HCT116 (cell line): ENCODE results near the gene R3HDM1. TPM values are rescaled to one million over a fixed set of nuclear protein-coding genes. Genes with fewer than 3 reads are reported as not detected.

ENCODE experiments used
- ATAC-seq: fragments of 200-7000 bp; cut with Tn5 transposase; 2 replicates; pipeline ENCODE4 v1.9.1; 2020; ENCODE audit warnings: mild to moderate bottlenecking, moderate library complexity
- BruUV-seq: library from RNA; stranded (reverse); fragments of 400-500 nt; replicated peaks from 2 replicates; lab custom pipeline; 2021; lab: Mats Ljungman, UMichigan
- CTCF ChIA-PET: fragments of 300-600 bp; sonication (Branson Sonifier 250); formaldehyde crosslinking; loops from one replicate; lab custom pipeline; 2021; ENCODE audit warnings: antibody characterized with exemption; lab: Charles Lee
- POLR2A ChIA-PET: fragments of 300-600, 350-600 bp; sonication (Branson Sonifier 250); formaldehyde crosslinking; loops from one replicate; lab custom pipeline; 2021; ENCODE audit warnings: antibody characterized with exemption; lab: Charles Lee
- RAD21 ChIA-PET, 2 experiments: fragments of 300-600 bp; sonication (Branson Sonifier 250); formaldehyde crosslinking; loops; one replicate each; lab custom pipeline; 2023; ENCODE audit warnings: low total read pairs in 2 of 2; ENCODE audit not compliant: uncharacterized antibody in 2 of 2, unreplicated experiment in 2 of 2, low non-redundant PET in 1 of 2; lab: Charles Lee
- DNase-seq: peaks from one replicate; pipeline ENCODE4 v3.0.0-alpha.2; 2010; ENCODE audit warnings: low read depth, low spot score
- H2AFZ ChIP-seq: fragments of 200-600 bp; shearing (Covaris generic), sonication (generic); 2 replicates; pipeline ENCODE4 v1.6.1; 2017; ENCODE audit warnings: low read depth, mixed run types, mixed read lengths, antibody characterized with exemption, low read length; ENCODE audit not compliant: poor library complexity, severe bottlenecking
- H3K27ac ChIP-seq: 2 replicates; pipeline ENCODE4 v1.5.1; 2012; ENCODE audit warnings: low read depth, low read length
- H3K27me3 ChIP-seq: fragments of 200-600 bp; sonication (generic); 2 replicates; pipeline ENCODE4 v1.6.1; 2016; ENCODE audit warnings: mixed run types, low read length, mixed read lengths; ENCODE audit not compliant: insufficient read depth
- H3K36me3 ChIP-seq, 2 experiments: fragments of 200-500 bp in 1 of 2; fragments of 200-600 bp in 1 of 2; sonication (Bioruptor generic) in 1 of 2; sonication (generic) in 1 of 2; 2 replicates each; pipeline versions ENCODE4 v1.5.1 to v1.6.1; 2014 to 2016; ENCODE audit warnings: low read length in 2 of 2, inconsistent platforms in 1 of 2, mixed read lengths in 1 of 2, mixed run types in 1 of 2; ENCODE audit not compliant: insufficient read depth in 2 of 2, control insufficient read depth in 1 of 2
- H3K4me1 ChIP-seq, 2 experiments: fragments of 200-600 bp in 1 of 2; sonication (generic) in 1 of 2; 2 replicates each; pipeline versions ENCODE4 v1.5.1 to v1.6.1; 2012 to 2017; ENCODE audit warnings: low read length in 2 of 2, inconsistent platforms in 1 of 2, mild to moderate bottlenecking in 1 of 2, mixed read lengths in 1 of 2, mixed run types in 1 of 2, moderate library complexity in 1 of 2; ENCODE audit not compliant: insufficient read depth in 2 of 2, control insufficient read depth in 1 of 2
- H3K4me2 ChIP-seq: fragments of 200-600 bp; sonication (generic); 2 replicates; pipeline ENCODE4 v1.6.1; 2017; ENCODE audit warnings: mixed run types, low read length, mixed read lengths
- H3K4me3 ChIP-seq, 2 experiments: fragments of 200-600 bp in 1 of 2; sonication (generic) in 1 of 2; replicated peaks in 1 of 2; 2 replicates each; pipeline ENCODE4 v1.5.1; 2011 to 2016; ENCODE audit warnings: low read length in 2 of 2, control low read depth in 1 of 2, low read depth in 1 of 2, mild to moderate bottlenecking in 1 of 2, mixed read lengths in 1 of 2, mixed run types in 1 of 2
- H3K79me2 ChIP-seq: fragments of 200-600 bp; sonication (generic); 2 replicates; pipeline ENCODE4 v1.6.1; 2017; ENCODE audit warnings: mild to moderate bottlenecking, mixed run types, low read length, moderate library complexity, mixed read lengths; ENCODE audit not compliant: insufficient read depth
- H3K9ac ChIP-seq: fragments of 200-600 bp; sonication (generic); 2 replicates; pipeline ENCODE4 v1.6.1; 2016; ENCODE audit warnings: low read length, mixed read lengths
- H3K9me2 ChIP-seq: fragments of 200-600 bp; sonication (generic), shearing (Covaris generic); 2 replicates; pipeline ENCODE4 v1.6.1; 2017; ENCODE audit warnings: mixed run types, mild to moderate bottlenecking, moderate library complexity; ENCODE audit not compliant: insufficient read depth
- H3K9me3 ChIP-seq, 2 experiments: fragments of 200-500 bp in 1 of 2; fragments of 200-600 bp in 1 of 2; sonication (Bioruptor generic) in 1 of 2; sonication (generic) in 1 of 2; 2 replicates each; pipeline ENCODE4 v1.6.1; 2014 to 2017; ENCODE audit warnings: low read length in 2 of 2, mixed read lengths in 2 of 2, inconsistent platforms in 1 of 2, low read depth in 1 of 2, mild to moderate bottlenecking in 1 of 2, mixed run types in 1 of 2, moderate library complexity in 1 of 2; ENCODE audit not compliant: control insufficient read depth in 1 of 2, insufficient read depth in 1 of 2
- H4K20me1 ChIP-seq: fragments of 200-600 bp; sonication (generic), shearing (Covaris generic); 2 replicates; pipeline ENCODE4 v1.6.1; 2017; ENCODE audit warnings: mixed run types, mild to moderate bottlenecking, moderate library complexity; ENCODE audit not compliant: insufficient read depth
- CBX3 ChIP-seq: IDR thresholded peaks from 2 replicates; pipeline ENCODE4 v1.6.1; 2012; ENCODE audit warnings: low read depth
- CEBPB ChIP-seq: IDR thresholded peaks from 2 replicates; pipeline ENCODE4 v1.6.1; 2012; ENCODE audit warnings: low read depth
- EGR1 ChIP-seq: IDR thresholded peaks from 2 replicates; pipeline ENCODE4 v1.6.1; 2012; ENCODE audit warnings: low read depth
- ELF1 ChIP-seq: IDR thresholded peaks from 2 replicates; pipeline ENCODE4 v1.6.1; 2012; ENCODE audit warnings: low read depth, borderline replicate concordance
- EZH2 ChIP-seq: fragments of 200-600 bp; sonication (generic); IDR thresholded peaks from 2 replicates; pipeline ENCODE4 v1.6.1; 2017; ENCODE audit warnings: antibody characterized with exemption, mixed run types
- EZH2phosphoT487 ChIP-seq: fragments of 200-600 bp; IDR thresholded peaks from 2 replicates; pipeline ENCODE4 v1.6.1; 2018; ENCODE audit warnings: antibody characterized with exemption, borderline replicate concordance
- JUND ChIP-seq: IDR thresholded peaks from 2 replicates; pipeline ENCODE4 v1.6.1; 2012
- POLR2AphosphoS5 ChIP-seq: IDR thresholded peaks from 2 replicates; pipeline ENCODE4 v1.6.1; 2011; ENCODE audit warnings: mild to moderate bottlenecking, low read depth, low read length, moderate library complexity
- RAD21 ChIP-seq: IDR thresholded peaks from 2 replicates; pipeline ENCODE4 v1.6.1; 2012; ENCODE audit warnings: low read depth, mild to moderate bottlenecking
- SIN3A ChIP-seq: IDR thresholded peaks from 2 replicates; pipeline ENCODE4 v1.6.1; 2012; ENCODE audit warnings: low read depth
- TCF7L2 ChIP-seq: IDR thresholded peaks from 2 replicates; pipeline ENCODE4 v1.7.0; 2011; ENCODE audit warnings: borderline replicate concordance, inconsistent platforms; ENCODE audit not compliant: insufficient read depth, insufficient read length; ENCODE audit errors: extremely low read depth
- YY1 ChIP-seq: IDR thresholded peaks from 2 replicates; pipeline ENCODE4 v1.6.1; 2011; ENCODE audit warnings: low read length, low read depth, moderate library complexity, mild to moderate bottlenecking; ENCODE audit not compliant: insufficient replicate concordance; ENCODE audit errors: extremely low read depth
- ZFX ChIP-seq: fragments of 450-650 bp; IDR thresholded peaks from 2 replicates; pipeline ENCODE4 v1.6.1; 2017
- ZNF274 ChIP-seq: fragments of 200-500 bp; sonication (Bioruptor generic); IDR thresholded peaks from 2 replicates; pipeline ENCODE4 v1.6.1; 2014; ENCODE audit warnings: mild to moderate bottlenecking, low read depth, low read length, inconsistent platforms
- intact Hi-C: fragments of 100-400 bp; cut with micrococcal nuclease; formaldehyde crosslinking; loops from 2 replicates; pipeline ENCODE4 v1.10.0; 2022
- total RNA-seq: library from RNA; stranded (reverse); gene quantifications from one replicate; pipeline ENCODE4 v1.2.1, GENCODE V29; 2021; ENCODE audit not compliant: unreplicated experiment
- TF ChIP-seq, protein P1 (sequence below), 3 experiments: fragments of 200-600 bp in 1 of 3; sonication (generic) in 1 of 3; IDR thresholded peaks in 2 of 3; conservative IDR thresholded peaks in 1 of 3; 2 replicates each; pipeline ENCODE4 v1.5.1; 2012 to 2017; ENCODE audit warnings: low read depth in 2 of 3, low read length in 2 of 3, antibody characterized with exemption in 1 of 3, borderline replicate concordance in 1 of 3, control low read depth in 1 of 3, mild to moderate bottlenecking in 1 of 3, mixed read lengths in 1 of 3, mixed run types in 1 of 3, moderate library complexity in 1 of 3; ENCODE audit not compliant: insufficient read depth in 1 of 3
- TF ChIP-seq, protein P2 (sequence below): IDR thresholded peaks from 2 replicates; pipeline ENCODE4 v1.6.1; 2011; ENCODE audit warnings: mild to moderate bottlenecking, low read length, moderate library complexity; ENCODE audit not compliant: insufficient replicate concordance; ENCODE audit errors: extremely low read depth
- TF ChIP-seq, protein P3 (sequence below): IDR thresholded peaks from 2 replicates; pipeline ENCODE4 v1.6.1; 2012
- TF ChIP-seq, protein P4 (sequence below): IDR thresholded peaks from 2 replicates; pipeline ENCODE4 v1.6.1; 2012; ENCODE audit warnings: low read depth

The R3HDM1 gene
- total RNA-seq, 1 experiment from 2014 or later, result 43.1 TPM

DNA sequence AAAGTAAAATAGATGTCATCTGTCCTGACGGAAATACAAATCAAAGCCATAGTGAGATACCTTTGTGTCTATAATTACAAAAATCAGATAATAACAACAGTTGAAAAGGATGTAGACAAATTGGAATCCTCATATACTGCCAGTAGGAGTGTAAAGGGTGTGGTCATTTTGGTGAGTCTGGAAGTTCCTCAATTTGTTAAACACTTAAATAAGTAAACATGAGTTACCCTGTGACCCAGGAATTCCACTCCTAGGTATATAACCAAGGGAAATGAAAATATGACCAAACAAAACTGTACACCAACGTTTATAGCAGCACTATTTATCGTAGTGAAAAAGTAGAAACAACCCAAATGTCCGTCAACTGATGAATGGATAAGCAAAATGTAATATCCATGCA, 24.0 kb downstream of the R3HDM1 start:
- no peak overlapping the region for H2AFZ ChIP-seq
- no peaks in the 10 kb centered on the region for H3K36me3 ChIP-seq
- POLR2A ChIA-PET, result no interaction called here
- H4K20me1 ChIP-seq, result no peaks in the 10 kb centered on the region; the same call in 1 of the 2 replicates
- no peaks in the 10 kb centered on the region for H3K27me3 ChIP-seq
- H3K9me3 ChIP-seq, result no peaks in the 10 kb centered on the region
- peaks cover 6 to 26% of the 10 kb centered on the region in 2 experiments; a peak in 3 of 4 replicates for H3K4me1 ChIP-seq
- ATAC-seq, result no peak
- CTCF ChIA-PET, result no interaction called here
- no peak overlapping the region for H3K9ac ChIP-seq
- no TSS peak for BruUV-seq
- H3K27ac ChIP-seq, result no peak overlapping the region
- intact Hi-C loops, result no loop called here
- no peaks in the 10 kb centered on the region for H3K9me2 ChIP-seq
- no peak for DNase-seq
- RAD21 ChIA-PET, result no interaction called here
- H3K4me2 ChIP-seq, result no peak overlapping the region
- H3K79me2 ChIP-seq, result peaks cover 90% of the 10 kb centered on the region
- H3K4me3 ChIP-seq, result no peak overlapping the region
- no peak for TF ChIP-seq SIN3A
- TF ChIP-seq, protein P1, sequence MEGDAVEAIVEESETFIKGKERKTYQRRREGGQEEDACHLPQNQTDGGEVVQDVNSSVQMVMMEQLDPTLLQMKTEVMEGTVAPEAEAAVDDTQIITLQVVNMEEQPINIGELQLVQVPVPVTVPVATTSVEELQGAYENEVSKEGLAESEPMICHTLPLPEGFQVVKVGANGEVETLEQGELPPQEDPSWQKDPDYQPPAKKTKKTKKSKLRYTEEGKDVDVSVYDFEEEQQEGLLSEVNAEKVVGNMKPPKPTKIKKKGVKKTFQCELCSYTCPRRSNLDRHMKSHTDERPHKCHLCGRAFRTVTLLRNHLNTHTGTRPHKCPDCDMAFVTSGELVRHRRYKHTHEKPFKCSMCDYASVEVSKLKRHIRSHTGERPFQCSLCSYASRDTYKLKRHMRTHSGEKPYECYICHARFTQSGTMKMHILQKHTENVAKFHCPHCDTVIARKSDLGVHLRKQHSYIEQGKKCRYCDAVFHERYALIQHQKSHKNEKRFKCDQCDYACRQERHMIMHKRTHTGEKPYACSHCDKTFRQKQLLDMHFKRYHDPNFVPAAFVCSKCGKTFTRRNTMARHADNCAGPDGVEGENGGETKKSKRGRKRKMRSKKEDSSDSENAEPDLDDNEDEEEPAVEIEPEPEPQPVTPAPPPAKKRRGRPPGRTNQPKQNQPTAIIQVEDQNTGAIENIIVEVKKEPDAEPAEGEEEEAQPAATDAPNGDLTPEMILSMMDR (IDR thresholded peaks at IDR 0.05 in 2 of 3, conservative IDR thresholded peaks at IDR 0.05 in 1 of 3; ENCODE audit: borderline replicate concordance in 1 of 3, insufficient read depth in 1 of 3, low read depth in 2 of 3, low read length in 2 of 3), result no peak
- TF ChIP-seq TCF7L2, result no peak
- no peak for TF ChIP-seq RAD21
- TF ChIP-seq, protein P2, sequence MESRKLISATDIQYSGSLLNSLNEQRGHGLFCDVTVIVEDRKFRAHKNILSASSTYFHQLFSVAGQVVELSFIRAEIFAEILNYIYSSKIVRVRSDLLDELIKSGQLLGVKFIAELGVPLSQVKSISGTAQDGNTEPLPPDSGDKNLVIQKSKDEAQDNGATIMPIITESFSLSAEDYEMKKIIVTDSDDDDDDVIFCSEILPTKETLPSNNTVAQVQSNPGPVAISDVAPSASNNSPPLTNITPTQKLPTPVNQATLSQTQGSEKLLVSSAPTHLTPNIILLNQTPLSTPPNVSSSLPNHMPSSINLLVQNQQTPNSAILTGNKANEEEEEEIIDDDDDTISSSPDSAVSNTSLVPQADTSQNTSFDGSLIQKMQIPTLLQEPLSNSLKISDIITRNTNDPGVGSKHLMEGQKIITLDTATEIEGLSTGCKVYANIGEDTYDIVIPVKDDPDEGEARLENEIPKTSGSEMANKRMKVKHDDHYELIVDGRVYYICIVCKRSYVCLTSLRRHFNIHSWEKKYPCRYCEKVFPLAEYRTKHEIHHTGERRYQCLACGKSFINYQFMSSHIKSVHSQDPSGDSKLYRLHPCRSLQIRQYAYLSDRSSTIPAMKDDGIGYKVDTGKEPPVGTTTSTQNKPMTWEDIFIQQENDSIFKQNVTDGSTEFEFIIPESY, result no peak
- TF ChIP-seq ZFX, result no peak
- no peak for TF ChIP-seq EZH2
- TF ChIP-seq ELF1, result no peak
- no peak for TF ChIP-seq CEBPB
- no peak for TF ChIP-seq CBX3
- no peak for TF ChIP-seq EGR1
- TF ChIP-seq JUND, result no peak
- TF ChIP-seq, protein P3, sequence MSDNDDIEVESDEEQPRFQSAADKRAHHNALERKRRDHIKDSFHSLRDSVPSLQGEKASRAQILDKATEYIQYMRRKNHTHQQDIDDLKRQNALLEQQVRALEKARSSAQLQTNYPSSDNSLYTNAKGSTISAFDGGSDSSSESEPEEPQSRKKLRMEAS, result no peak
- TF ChIP-seq, protein P4, sequence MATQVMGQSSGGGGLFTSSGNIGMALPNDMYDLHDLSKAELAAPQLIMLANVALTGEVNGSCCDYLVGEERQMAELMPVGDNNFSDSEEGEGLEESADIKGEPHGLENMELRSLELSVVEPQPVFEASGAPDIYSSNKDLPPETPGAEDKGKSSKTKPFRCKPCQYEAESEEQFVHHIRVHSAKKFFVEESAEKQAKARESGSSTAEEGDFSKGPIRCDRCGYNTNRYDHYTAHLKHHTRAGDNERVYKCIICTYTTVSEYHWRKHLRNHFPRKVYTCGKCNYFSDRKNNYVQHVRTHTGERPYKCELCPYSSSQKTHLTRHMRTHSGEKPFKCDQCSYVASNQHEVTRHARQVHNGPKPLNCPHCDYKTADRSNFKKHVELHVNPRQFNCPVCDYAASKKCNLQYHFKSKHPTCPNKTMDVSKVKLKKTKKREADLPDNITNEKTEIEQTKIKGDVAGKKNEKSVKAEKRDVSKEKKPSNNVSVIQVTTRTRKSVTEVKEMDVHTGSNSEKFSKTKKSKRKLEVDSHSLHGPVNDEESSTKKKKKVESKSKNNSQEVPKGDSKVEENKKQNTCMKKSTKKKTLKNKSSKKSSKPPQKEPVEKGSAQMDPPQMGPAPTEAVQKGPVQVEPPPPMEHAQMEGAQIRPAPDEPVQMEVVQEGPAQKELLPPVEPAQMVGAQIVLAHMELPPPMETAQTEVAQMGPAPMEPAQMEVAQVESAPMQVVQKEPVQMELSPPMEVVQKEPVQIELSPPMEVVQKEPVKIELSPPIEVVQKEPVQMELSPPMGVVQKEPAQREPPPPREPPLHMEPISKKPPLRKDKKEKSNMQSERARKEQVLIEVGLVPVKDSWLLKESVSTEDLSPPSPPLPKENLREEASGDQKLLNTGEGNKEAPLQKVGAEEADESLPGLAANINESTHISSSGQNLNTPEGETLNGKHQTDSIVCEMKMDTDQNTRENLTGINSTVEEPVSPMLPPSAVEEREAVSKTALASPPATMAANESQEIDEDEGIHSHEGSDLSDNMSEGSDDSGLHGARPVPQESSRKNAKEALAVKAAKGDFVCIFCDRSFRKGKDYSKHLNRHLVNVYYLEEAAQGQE, result no peak
- no peak for TF ChIP-seq ZNF274
- no peak for TF ChIP-seq YY1
- TF ChIP-seq POLR2AphosphoS5, result no peak
- TF ChIP-seq EZH2phosphoT487, result no peak
